Chondrocyte (in vitro differentiated cells): ENCODE measurements around the gene CDK16. TPM values are rescaled to one million over a fixed set of nuclear protein-coding genes. Genes with fewer than 3 reads are reported as not detected.

Experiments used
- DNase-seq: peaks from one replicate; pipeline ENCODE4 v3.0.0; 2021; ENCODE audit warnings: mixed read lengths, low spot score
- H3K27ac Mint-ChIP-seq: one replicate; pipeline ENCODE4 v1.8.0; 2021; ENCODE audit warnings: mild to moderate bottlenecking, moderate library complexity, mixed read lengths; ENCODE audit not compliant: unreplicated experiment
- H3K27me3 Mint-ChIP-seq: 2 replicates; pipeline ENCODE4 v1.8.0; 2021; ENCODE audit warnings: low read depth, mixed read lengths
- H3K36me3 Mint-ChIP-seq: 2 replicates; pipeline ENCODE4 v1.8.0; 2021; ENCODE audit warnings: low read depth, mixed read lengths
- H3K4me1 Mint-ChIP-seq: 2 replicates; pipeline ENCODE4 v1.8.0; 2021; ENCODE audit warnings: low read depth, mild to moderate bottlenecking, mixed read lengths
- H3K4me3 Mint-ChIP-seq: one replicate; pipeline ENCODE4 v1.8.0; 2021; ENCODE audit warnings: mild to moderate bottlenecking, moderate library complexity, mixed read lengths; ENCODE audit not compliant: unreplicated experiment
- H3K9me3 Mint-ChIP-seq: 2 replicates; pipeline ENCODE4 v1.8.0; 2021; ENCODE audit warnings: low read depth, mixed read lengths
- total RNA-seq: library from RNA; stranded (reverse); gene quantifications from 3 replicates; pipeline ENCODE4 v1.2.1, GENCODE V29; 2021
- TF ChIP-seq, protein P1 (sequence below): fragments of 200-600 bp; sonication (generic); IDR thresholded peaks from 2 replicates; pipeline ENCODE4 v1.5.0; 2021; ENCODE audit warnings: antibody characterized with exemption, mild to moderate bottlenecking, moderate library complexity

Gene CDK16
- total RNA-seq, 1 donor from 2014 or later: 172 TPM

GRCh38 chrX:47273011-47273730 is 54.7 kb downstream of the CDK16 start:
- TF ChIP-seq, protein P1, sequence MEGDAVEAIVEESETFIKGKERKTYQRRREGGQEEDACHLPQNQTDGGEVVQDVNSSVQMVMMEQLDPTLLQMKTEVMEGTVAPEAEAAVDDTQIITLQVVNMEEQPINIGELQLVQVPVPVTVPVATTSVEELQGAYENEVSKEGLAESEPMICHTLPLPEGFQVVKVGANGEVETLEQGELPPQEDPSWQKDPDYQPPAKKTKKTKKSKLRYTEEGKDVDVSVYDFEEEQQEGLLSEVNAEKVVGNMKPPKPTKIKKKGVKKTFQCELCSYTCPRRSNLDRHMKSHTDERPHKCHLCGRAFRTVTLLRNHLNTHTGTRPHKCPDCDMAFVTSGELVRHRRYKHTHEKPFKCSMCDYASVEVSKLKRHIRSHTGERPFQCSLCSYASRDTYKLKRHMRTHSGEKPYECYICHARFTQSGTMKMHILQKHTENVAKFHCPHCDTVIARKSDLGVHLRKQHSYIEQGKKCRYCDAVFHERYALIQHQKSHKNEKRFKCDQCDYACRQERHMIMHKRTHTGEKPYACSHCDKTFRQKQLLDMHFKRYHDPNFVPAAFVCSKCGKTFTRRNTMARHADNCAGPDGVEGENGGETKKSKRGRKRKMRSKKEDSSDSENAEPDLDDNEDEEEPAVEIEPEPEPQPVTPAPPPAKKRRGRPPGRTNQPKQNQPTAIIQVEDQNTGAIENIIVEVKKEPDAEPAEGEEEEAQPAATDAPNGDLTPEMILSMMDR: no peak
- no peak overlapping the region for H3K27ac Mint-ChIP-seq
- no peaks in the 10 kb centered on the region for H3K4me1 Mint-ChIP-seq
- no peak overlapping the region for H3K4me3 Mint-ChIP-seq
- H3K27me3 Mint-ChIP-seq: no peaks in the 10 kb centered on the region
- no peaks in the 10 kb centered on the region for H3K9me3 Mint-ChIP-seq
- H3K36me3 Mint-ChIP-seq: no peaks in the 10 kb centered on the region
- no peak for DNase-seq

GRCh38 chrX:47278691-47279090 is 60.2 kb downstream of the CDK16 start:
- DNase-seq: no peak
- H3K4me3 Mint-ChIP-seq: no peak overlapping the region
- peaks cover 14% of the 10 kb centered on the region for H3K4me1 Mint-ChIP-seq
- no peaks in the 10 kb centered on the region for H3K36me3 Mint-ChIP-seq
- no peaks in the 10 kb centered on the region for H3K9me3 Mint-ChIP-seq
- TF ChIP-seq, protein P1: no peak
- H3K27ac Mint-ChIP-seq: peak overlapping the region; percentile 66
- H3K27me3 Mint-ChIP-seq: no peaks in the 10 kb centered on the region

Other genes with a start within 250 kb of the CDK16 start
- 0.33 TPM in 1 of 3 replicates, not detected in the others for gene RGN, start 140.2 kb upstream of the CDK16 start, total RNA-seq
- gene NDUFB11, start 74.0 kb upstream of the CDK16 start, total RNA-seq: 60.7 to 65.4 TPM (median 60.8 TPM) in 3 replicates
- gene RBM10, start 73.5 kb upstream of the CDK16 start, total RNA-seq: 29.0 to 36.3 TPM (median 29.6 TPM) in 3 replicates
- gene UBA1, start 24.9 kb upstream of the CDK16 start, total RNA-seq: 299 to 312 TPM (median 311 TPM) in 3 replicates
- gene USP11, start 14.3 kb downstream of the CDK16 start, total RNA-seq: 151 to 189 TPM (median 157 TPM) in 3 replicates
- 0.15 to 0.22 TPM in 2 of 3 replicates, not detected in the other for gene ZNF157, start 151.9 kb downstream of the CDK16 start, total RNA-seq